Measurements from ENCODE around the gene SRC.
"Not testable (repeated sequence)": the region's sequence is repeated elsewhere in the genome, so short reads cannot be mapped to it uniquely, and the experiment has no call there.

The SRC gene

DNA sequence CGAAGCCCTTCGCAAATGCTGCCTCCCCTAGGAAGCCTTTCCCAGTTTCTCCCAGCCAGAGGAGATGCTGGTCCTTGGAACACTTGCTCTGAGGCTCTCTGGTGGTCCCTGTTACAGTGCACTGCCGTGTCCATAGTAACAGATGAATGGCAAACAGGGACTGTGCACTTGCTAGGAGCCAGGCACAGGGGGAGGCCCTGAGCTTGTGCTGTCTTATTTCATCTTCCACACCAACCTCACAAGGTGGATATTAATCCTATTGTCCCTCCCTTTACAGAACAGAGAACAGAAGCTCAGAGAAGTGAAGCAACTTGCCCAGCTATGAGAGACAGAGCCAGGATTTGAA lies 19.0 kb downstream of the SRC start:
- no peak for DNase-seq

DNA sequence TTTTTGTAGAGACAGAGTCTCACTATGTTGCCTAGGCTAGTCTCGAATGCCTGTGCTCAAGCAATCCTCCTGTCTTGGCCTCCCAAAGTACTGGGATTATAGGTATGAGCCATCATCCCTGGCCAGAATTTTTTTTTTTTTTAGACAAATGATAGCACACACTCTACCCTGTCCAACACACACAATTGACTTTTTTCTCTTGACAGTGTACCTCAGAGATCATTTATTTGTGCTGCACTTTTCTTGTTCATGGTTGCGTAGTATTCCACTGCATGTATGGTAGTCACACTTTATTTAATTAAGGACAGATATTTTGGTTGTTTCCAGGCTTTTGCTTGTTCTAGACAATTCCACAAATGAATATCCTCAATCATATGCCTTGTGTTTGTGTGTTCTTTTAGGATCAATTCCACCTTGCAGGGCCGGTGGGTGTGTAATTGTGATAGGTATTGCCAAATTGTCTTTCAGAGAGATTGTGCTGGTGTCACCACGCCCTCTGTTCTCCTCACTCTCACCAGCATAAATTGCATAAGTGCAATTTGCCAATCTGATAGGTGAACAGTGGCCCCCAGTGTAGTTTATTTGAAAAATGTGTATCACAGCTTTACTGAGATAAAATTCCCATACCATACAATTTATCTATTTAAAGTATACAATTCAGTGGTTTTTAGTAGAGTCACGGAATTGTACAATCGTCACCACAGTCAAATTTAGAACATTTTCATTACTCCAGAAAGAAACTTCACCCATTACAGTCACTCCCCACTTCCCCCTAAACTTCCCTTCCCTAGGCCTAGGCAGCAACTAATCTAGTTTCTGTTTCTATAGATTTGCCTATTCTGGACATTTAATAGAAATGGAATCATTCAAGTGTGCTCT lies 20.1 kb downstream of the SRC start:
- DNase-seq, result no peak

GRCh38 chr20:37366743-37367142 lies 20.8 kb downstream of the SRC start:
- no peak for DNase-seq

DNA sequence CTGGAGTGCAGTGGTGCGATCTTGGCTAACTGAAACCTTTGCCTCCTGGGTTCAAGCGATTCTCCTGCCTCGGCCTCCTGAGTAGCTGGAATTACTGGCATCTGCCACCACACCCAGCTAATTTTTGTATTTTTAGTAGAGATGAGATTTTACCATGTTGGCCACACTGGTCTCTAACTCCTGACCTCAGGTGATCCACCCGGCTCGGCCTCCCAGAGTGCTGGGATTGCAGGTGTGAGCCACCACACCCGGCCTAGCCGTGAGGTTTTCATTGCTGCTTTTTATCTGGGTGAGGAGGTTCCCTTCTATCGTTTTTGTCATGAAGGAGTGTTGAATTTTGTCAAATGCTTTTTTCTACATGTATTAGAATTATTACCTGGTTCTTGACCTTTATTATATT lies 23.9 kb downstream of the SRC start:
- DNase-seq, result no peak

DNA sequence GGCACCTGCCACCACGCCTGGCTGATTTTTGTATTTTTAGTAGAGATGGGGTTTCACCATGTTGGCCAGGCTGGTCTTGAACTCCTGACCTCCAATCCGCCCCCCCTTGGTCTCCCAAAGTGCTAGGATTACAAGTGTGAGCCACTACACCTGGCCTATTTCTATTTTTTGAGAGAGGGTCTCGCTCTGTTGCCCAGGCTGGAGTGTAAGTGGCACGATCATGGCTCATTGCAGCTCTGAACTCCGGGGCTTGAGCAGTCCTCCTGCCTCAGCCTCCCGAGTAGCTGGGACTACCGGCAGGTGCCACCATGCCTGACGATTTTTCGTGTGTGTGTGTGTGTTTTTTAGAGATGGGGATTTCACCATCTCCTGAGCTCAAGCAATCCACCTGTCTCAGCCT lies 25.9 kb downstream of the SRC start:
- not testable (repeated sequence) for DNase-seq

DNA sequence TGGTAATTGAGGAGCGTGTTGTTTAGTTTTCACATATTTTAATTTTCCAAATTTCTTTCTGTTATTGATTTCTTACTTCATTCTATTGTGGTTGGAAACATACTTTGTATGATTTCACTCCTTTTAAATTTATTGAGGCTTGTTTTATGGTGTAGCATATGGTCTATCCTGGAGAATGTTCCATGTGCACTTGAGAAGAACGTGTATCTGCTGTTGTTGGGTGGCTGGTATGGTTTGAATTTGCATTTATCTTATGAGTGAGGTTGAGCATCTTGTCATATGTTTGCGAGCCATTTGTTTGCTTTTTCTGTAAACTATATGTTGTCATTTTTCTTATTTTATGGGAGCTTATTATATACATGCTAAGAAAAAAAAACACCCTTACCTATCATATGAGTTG lies 26.5 kb downstream of the SRC start:
- no peak for DNase-seq

- no peak for DNase-seq
Observed at GRCh38 chr20:37373020-37373598, 27.2 kb downstream of the SRC start.

DNA sequence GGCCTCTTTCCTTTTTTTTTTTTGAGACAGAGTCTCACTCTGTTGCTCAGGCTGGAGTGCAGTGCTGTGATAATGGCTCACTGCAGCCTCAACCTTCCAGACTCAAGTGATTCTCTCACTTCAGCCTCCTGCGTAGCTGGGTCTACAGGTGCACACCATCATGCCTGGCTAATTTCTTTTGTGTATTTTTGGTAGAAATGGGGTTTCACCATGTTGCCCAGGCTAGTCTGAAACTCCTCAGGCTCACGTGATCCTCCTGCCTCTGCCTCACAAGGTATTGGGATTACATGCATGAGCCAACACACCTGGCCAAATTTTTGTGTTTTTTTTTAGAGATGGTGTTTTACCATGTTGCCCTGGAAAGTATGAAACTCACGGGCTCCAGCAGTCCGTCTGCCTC lies 29.3 kb downstream of the SRC start:
- DNase-seq, result no peak

DNA sequence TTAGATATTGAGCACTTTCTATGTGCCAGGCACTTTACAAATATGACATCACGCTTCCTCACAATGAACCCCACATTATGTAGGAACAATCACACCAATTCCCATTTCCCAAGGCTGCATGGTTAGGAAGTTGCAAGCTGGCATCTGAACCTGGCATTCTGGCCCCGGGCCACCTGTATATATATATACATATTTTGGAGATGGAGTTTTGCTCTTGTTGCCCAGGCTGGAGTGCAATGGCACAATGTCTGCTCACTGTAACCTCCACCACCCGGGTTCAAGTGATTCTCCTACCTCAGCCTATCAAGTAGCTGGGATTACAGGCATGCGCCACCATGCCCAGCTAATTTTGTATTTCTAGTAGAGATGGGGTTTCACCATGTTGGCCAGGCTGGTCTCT lies 30.4 kb downstream of the SRC start:
- DNase-seq, result no peak

GRCh38 chr20:37376791-37377190 lies 30.9 kb downstream of the SRC start:
- DNase-seq, result no peak

GRCh38 chr20:37377346-37378081 lies 31.6 kb downstream of the SRC start:
- DNase-seq, result no peak

GRCh38 chr20:37378420-37378784 lies 32.5 kb downstream of the SRC start:
- no peak for DNase-seq

- DNase-seq, result peak; percentile 75
Observed at GRCh38 chr20:37378785-37379598, 33.1 kb downstream of the SRC start.

DNA sequence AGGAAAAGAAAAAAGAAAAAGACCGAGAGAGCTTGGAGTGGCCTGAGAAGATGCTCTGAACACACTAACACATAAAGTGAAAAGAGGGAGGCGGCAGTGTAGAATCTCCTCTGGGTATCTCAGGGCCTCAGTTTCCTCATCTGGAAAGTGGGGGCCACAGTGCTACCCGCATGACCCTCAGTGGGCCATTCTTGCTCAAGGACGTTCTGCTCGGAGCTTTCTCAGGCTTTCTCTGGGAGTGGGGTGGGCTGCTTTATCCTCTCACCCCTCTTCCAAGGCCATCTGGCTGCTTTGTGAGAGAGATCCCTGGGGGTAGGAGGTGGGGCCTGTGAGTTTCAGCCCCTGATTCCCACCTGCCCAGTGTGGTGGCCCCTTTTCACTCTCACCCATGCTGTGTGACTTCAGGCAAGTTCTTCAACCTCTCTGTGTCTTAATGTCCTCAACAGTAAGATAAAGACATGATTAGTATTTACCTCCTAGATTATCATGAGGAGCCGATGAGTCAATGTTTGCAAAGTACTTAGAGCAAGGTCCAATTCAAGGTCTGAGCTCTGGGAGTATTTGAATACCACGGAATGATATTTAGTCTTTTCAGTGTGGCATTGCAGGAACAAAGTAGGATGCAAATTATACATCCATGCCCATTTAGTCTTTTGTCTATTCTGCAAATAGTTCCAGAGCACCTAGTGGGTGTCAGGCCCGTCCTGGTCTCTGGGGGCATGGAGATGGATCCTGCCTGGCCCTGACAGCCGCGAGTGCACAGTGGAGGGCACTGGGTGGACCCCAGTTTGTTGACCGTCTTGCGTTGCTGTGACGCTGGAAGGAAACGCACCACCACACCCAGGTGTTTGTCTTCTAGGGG lies 34.3 kb downstream of the SRC start:
- DNase-seq, result no peak

DNA sequence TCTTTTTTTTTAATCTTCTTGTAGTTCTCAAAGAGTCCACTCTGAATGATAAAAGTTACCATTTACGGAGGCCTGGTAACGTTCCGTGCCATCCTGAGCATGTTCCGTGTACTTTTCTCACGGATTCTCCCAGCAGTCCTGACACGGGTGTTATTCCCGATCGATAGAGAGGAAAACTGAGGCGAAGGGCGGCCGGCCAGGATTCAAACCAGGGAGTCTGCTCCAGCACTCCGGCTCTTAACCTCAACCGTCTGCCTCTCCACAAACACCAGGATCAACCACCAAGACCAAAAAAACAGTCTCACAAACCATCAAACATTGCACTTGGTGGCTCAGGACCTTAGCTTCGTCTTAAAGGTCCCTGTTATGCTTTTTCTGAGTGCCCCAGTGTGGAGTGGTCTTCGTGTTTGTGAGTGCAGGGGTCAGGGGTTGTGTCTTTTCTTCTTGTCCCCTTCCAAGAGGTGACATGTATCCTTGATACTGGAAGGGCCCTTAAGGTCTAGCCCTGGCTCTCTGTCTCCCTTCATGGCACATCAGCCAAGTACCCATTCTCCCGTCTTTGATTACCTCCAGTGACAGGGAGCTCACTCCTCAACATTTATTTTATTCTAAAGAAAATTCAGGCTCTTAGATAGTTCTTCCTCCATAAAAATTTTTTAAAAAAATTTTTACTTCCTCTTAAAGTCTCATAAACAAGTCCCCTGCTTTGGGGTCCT lies 35.1 kb downstream of the SRC start:
- DNase-seq, result no peak

- no peak for DNase-seq
Observed at GRCh38 chr20:37381621-37382471, 35.9 kb downstream of the SRC start.

DNA sequence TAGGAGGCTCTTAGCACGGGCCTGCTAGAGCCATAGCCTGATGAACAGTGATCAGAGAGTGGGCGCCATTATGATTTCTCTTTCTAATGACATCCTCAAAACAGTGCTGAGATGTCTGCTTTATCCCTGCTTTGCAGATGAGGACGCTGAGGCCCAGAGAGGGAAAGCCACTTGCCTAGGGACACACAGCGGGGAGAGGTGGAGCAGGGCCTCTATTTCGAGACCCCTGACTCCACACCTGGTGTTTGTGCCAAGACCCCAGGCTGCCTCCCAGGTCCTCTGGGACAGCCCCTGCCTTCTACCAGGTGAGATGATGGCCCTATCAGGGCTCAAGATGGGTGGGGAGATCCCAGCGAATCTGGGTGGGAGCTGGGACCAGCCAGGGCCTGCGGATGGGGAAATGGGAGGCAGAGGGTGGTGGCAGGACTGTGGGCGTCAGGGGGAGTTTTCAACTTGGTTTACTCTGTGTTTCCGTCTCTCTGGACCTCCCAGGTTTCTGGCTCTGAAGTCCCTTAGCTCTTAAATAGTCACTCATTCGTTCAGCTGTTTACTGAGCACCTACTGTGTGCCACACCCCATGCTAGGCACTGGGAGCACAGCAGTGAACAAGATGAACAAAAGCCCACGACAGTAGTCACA lies 36.7 kb downstream of the SRC start:
- DNase-seq, result no peak

DNA sequence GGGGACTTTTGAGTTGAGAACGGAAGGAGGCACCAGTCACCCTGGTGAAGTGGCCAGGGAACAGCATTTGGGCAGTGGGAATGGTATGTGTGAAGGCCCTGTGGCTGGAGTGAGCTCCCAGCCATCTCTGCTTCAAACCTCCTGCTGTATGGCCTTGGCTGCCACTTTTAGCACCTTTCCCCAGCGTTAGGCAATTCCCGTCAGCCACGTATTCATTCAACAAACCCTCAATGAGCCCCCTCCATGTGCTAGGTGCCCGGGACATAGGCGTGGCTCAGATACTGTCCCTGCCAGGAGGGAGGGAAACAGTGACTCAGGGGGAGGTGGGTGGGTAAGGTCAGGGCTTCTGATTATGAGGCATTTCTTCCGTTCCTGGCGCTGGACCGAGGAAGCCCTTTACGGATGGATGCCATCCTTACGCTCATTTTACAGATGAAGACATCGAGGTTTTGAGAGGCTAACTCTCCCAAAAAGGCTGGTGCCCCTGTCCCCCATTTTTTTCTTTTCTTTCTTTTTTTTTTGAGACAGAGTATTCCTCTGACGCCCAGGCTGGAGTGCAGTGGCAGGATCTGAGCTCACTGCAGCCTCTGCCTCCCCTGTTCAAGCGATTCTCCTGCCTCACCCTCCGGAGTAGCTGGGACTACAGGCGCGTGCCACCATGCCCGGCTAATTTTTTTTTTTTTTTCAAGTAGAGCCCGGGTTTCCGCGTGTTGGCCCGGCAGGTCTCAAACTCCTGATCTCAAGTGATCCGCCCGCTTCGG lies 37.5 kb downstream of the SRC start:
- peak; percentile 55 for DNase-seq

DNA sequence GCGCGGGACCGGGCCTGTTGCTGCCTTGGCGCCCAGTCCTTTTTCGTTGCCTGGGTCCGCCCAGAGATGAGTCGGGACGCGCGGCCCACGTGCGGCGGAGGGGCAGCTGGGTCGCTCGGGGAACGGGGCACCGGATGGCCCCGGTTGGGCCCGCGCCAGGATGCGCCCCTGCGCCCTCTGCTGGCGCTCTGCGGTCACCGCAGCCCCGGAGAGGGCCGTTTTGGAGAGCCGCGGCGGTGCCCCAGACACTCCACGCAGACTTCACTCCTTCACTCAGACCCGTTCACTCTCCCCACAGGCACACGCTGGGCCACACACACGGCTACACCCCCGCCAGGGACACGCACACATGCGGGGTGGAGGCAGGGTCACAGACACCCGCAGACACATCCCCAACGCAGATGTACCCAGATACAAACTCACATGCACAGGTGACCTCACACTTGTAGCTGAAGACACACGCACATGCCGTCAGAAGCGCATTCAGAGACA lies 38.8 kb downstream of the SRC start:
- DNase-seq, result peak; percentile 50

All from hematopoietic multipotent progenitor cell treated with erythropoietin and hydrocortisone succinate and interleukin-3 and kit ligand, for 8 days (in vitro differentiated cells).